Right lobe of liver (tissue), 4 donors: Measurements from ENCODE around the gene AASDH.

Experiments
- CTCF ChIP-seq, 4 donors: fragments of 200-600 bp in 3 of 4; fragments of 450-650 bp in 1 of 4; IDR thresholded peaks; one replicate each; pipeline versions ENCODE4 v1.5.1 to v1.8.0; 2016 to 2022; ENCODE audit warnings: antibody characterized with exemption in 4 of 4, mild to moderate bottlenecking in 2 of 4
- POLR2A ChIP-seq: fragments of 450-650 bp; IDR thresholded peaks from one replicate; pipeline ENCODE4 v1.6.1; 2017; ENCODE audit warnings: antibody characterized with exemption, mild to moderate bottlenecking
- donor health status: DM: no; HTN: no; CAD: no.
- donor health status: DM: no; HTN: no; CAD: no.
- donor health status: DM: no; HTN: yes; CAD: no.

- TF ChIP-seq CTCF (IDR thresholded peaks at IDR 0.05) (no peak), POLR2A (no peak)
These were observed 85.2 kb downstream of the AASDH start for GRCh38 chr4:56301997-56302496.
